ENCODE data around the gene DGKG. TPM values are rescaled to one million over a fixed set of nuclear protein-coding genes. Genes with fewer than 3 reads are reported as not detected.

DGKG gene
- polyA plus RNA-seq, 2 of the 4 experiments (the other 2 are of a cell fraction) = 11.5 to 13.3 TPM

- 96% methylated on average over 7 of the region's 7 CpGs for WGBS (ENCODE audit: missing lambda C conversion rate)
- CTCF ChIA-PET = interaction anchor here (0.6 to 1.5 kb wide), 3 partner anchors 18 to 230 kb away, joined by 3 to 4 read pairs (median 3); no protein-coding TSS in a partner anchor
- no peaks in the 10 kb centered on the region for H3K4me1 ChIP-seq
- no peak overlapping the region for H3K4me2 ChIP-seq
- TF ChIP-seq JUNB (IDR thresholded peaks at IDR 0.05) (no peak), BHLHE40 (IDR thresholded peaks at IDR 0.05; ENCODE audit: low read depth, low read length) (no peak), CHD2 (IDR thresholded peaks at IDR 0.05; ENCODE audit: low read length, partially characterized antibody) (no peak), JUN (IDR thresholded peaks at IDR 0.05) (no peak), CBX8 (IDR thresholded peaks at IDR 0.05) (no peak), POLR2A (IDR thresholded peaks at IDR 0.05; ENCODE audit: low read length) (no peak), POLR2AphosphoS2 (conservative IDR thresholded peaks at IDR 0.05; ENCODE audit: low read length) (no peak), CHD4 (IDR thresholded peaks at IDR 0.05; ENCODE audit: borderline replicate concordance) (no peak), MAFK (IDR thresholded peaks at IDR 0.05; ENCODE audit: partially characterized antibody) (no peak), KDM1A (IDR thresholded peaks at IDR 0.05; ENCODE audit: low read depth) (no peak), CEBPB (IDR thresholded peaks at IDR 0.05) (no peak), ZC3H11A (IDR thresholded peaks at IDR 0.05) (no peak)
- TF ChIP-seq, protein P1, sequence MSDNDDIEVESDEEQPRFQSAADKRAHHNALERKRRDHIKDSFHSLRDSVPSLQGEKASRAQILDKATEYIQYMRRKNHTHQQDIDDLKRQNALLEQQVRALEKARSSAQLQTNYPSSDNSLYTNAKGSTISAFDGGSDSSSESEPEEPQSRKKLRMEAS (IDR thresholded peaks at IDR 0.05) = no peak
- H3K27ac ChIP-seq = no peak overlapping the region
- no peak for ATAC-seq
- H3K9me3 ChIP-seq = no peaks in the 10 kb centered on the region
- no peak for DNase-seq (ENCODE audit: low read depth in 1 of 2, low spot score in 1 of 2)
- no peak for FAIRE-seq
- no peak overlapping the region for H3K4me3 ChIP-seq
- POLR2A ChIA-PET = no interaction called here
Observed at GRCh38 chr3:186224041-186224610, 137.9 kb downstream of the DGKG start.

- no peak for TF ChIP-seq GATA3 (IDR thresholded peaks at IDR 0.05; ENCODE audit: borderline replicate concordance)
- no peak overlapping the region for H3K4me3 ChIP-seq
- DNase-seq (ENCODE audit: low read depth in 1 of 2, low spot score in 1 of 2) = no peak
- H3K9me3 ChIP-seq = no peaks in the 10 kb centered on the region
- H3K27ac ChIP-seq = no peak overlapping the region
- POLR2A ChIA-PET = no interaction called here
- CTCF ChIA-PET = interaction anchor here (0.6 kb wide), 1 partner anchor 45 kb away, joined by 3 read pairs; no protein-coding TSS in a partner anchor
- 83% methylated on average over 5 of the region's 5 CpGs for WGBS (ENCODE audit: missing lambda C conversion rate)
- H3K4me2 ChIP-seq = no peak overlapping the region
- no peaks in the 10 kb centered on the region for H3K4me1 ChIP-seq
- no peak for FAIRE-seq
- no peak for ATAC-seq
Observed at GRCh38 chr3:186223476-186223875, 138.6 kb downstream of the DGKG start.

DNA sequence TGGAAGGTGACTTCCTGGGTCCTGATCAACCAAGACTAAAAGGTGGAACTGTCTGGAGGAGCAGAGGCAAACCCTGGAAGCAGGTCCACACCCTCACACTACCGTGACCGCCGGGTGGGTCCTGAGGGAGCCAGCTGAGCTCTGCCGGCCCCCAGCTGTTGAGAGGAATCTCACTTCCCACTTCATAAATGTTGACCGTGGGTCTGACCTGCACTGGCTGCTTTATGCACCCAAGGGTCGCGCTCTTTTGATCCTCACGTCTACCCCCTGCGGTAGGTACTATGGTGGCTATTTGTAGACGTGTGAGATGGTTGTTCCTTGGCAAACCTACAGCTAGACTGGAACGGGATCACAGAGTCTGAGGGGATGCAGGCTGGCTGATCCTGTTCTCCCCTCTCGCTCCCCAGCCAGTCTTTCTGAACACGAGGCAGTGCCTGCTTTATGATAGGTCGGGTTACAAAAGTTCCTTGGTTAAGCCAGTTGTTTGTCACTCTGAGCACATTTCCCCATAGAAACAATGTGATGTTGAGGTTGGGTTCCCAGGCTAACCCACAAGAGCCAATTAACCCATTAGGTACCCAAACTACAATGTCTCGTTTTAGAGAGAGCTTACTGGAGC, 140.2 kb downstream of the DGKG start:
- POLR2A ChIA-PET = no interaction called here
- no peak for ATAC-seq
- WGBS (ENCODE audit: missing lambda C conversion rate) = 94% methylated on average over 14 of the region's 15 CpGs
- no peak for FAIRE-seq
- Histone ChIP-seq H3K27ac (no peak overlapping the region), H3K4me3 (no peak overlapping the region), H3K4me1 (no peaks in the 10 kb centered on the region), H3K9me3 (no peaks in the 10 kb centered on the region), H3K4me2 (no peak overlapping the region)
- no peak for DNase-seq (ENCODE audit: low read depth in 1 of 2, low spot score in 1 of 2)
- TF ChIP-seq JUN (IDR thresholded peaks at IDR 0.05) (no peak), ZFP36 (IDR thresholded peaks at IDR 0.05; ENCODE audit: borderline replicate concordance, partially characterized antibody) (no peak), HOXA7 (CRISPR knock-in tag; IDR thresholded peaks at IDR 0.05) (no peak), PHF8 (IDR thresholded peaks at IDR 0.05; ENCODE audit: borderline replicate concordance, low read depth) (no peak), USF2 (IDR thresholded peaks at IDR 0.05) (no peak), POLR2AphosphoS2 (conservative IDR thresholded peaks at IDR 0.05; ENCODE audit: low read length) (no peak), CBX2 (IDR thresholded peaks at IDR 0.05; ENCODE audit: borderline replicate concordance, low read depth) (no peak), CHD2 (IDR thresholded peaks at IDR 0.05; ENCODE audit: low read length, partially characterized antibody) (no peak), TP53 (CRISPR knock-in tag; IDR thresholded peaks at IDR 0.05) (no peak), KDM1A (IDR thresholded peaks at IDR 0.05; ENCODE audit: low read depth) (no peak), SMC3 (IDR thresholded peaks at IDR 0.05) (no peak), NPAS2 (CRISPR knock-in tag; IDR thresholded peaks at IDR 0.05; ENCODE audit: borderline replicate concordance) (no peak), EP300 (IDR thresholded peaks at IDR 0.05) (no peak), RARB (CRISPR knock-in tag; IDR thresholded peaks at IDR 0.05) (no peak), FOSL2 (IDR thresholded peaks at IDR 0.05) (no peak), FOSL2 (CRISPR knock-in tag; IDR thresholded peaks at IDR 0.05) (no peak), ZNF302 (CRISPR knock-in tag; IDR thresholded peaks at IDR 0.05) (no peak), HDAC2 (IDR thresholded peaks at IDR 0.05) (no peak)
- TF ChIP-seq, protein P1 (IDR thresholded peaks at IDR 0.05) = no peak
- TF ChIP-seq, protein P2, sequence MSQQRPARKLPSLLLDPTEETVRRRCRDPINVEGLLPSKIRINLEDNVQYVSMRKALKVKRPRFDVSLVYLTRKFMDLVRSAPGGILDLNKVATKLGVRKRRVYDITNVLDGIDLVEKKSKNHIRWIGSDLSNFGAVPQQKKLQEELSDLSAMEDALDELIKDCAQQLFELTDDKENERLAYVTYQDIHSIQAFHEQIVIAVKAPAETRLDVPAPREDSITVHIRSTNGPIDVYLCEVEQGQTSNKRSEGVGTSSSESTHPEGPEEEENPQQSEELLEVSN (IDR thresholded peaks at IDR 0.05; ENCODE audit: borderline replicate concordance, low read depth) = no peak
- TF ChIP-seq, protein P3, sequence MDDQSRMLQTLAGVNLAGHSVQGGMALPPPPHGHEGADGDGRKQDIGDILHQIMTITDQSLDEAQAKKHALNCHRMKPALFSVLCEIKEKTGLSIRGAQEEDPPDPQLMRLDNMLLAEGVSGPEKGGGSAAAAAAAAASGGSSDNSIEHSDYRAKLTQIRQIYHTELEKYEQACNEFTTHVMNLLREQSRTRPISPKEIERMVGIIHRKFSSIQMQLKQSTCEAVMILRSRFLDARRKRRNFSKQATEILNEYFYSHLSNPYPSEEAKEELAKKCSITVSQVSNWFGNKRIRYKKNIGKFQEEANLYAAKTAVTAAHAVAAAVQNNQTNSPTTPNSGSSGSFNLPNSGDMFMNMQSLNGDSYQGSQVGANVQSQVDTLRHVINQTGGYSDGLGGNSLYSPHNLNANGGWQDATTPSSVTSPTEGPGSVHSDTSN (IDR thresholded peaks at IDR 0.05) = no peak
- CTCF ChIA-PET = interaction anchor here (1.6 kb wide), 2 partner anchors 13 to 20 kb away, joined by 4 to 6 read pairs; no protein-coding TSS in a partner anchor

All from A549 (cell line).